Measurements from ENCODE around the gene PHYKPL. TPM values are rescaled to one million over a fixed set of nuclear protein-coding genes. Genes with fewer than 3 reads are reported as not detected.
A peak's percentile ranks its signal among the peaks of the same experiment; 100 is the strongest.

The PHYKPL gene
- total and polyA plus RNA-seq, 8 donors: 22.9 to 262 (median 44.4) TPM

DNA sequence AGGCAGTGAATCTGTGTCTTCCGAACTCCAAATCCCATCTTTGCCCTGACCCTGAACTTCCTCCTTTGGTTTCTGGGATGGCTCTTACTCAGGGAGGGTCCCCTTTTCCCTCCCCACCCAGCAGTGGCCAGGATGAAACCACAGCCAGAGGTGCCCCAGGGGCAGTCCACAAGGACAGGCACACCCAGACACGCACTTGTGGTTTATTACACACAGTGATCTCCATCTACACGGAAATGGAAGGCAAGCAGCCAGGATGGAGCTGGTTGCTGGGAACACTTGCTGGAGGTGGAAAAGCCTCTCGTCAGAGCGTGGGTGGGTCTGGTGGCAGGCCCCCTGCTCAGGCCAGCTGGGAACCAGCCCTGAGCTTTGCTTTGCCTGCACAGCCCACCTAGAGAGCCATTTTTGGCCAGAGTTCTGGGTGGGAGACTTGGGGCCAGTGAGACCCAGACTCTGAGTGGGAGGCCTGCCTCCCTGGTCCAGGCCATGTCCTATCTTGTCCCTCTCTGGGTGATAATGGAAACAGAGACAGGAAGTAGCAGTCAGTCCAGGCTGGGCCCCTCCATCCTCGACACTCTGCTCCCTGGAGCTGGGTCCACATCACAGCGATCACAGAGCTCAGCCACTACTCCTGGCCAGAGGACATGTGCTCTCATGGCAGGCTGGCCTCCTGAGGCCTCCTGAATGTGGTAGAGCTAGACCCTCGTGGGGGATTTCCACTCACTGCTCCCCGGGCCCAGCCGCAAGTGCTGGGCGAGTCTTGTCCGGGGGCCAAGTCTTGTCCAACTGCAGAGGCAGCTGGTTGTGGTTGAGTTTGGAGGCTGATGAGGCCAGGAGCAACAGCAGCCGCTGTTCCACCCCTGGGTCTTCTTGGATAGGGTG lies 5.1 kb upstream of the PHYKPL start:
- Histone ChIP-seq H3K9me3 (no peaks in the 10 kb centered on the region), H3K36me3 (no peaks in the 10 kb centered on the region), H3K4me3 (no peak overlapping the region), H3K4me1 (peaks cover 0 to 58% (median 31%) of the 10 kb centered on the region in 4 donors), H3K27ac (peak overlapping the region in 4 of 5 donors; percentile 2 to 77 (median 43)), H3K27me3 (no peaks in the 10 kb centered on the region)
- intact Hi-C loops (cut with DNase I; ENCODE audit: low total_unique reads): no loop called here
- TF ChIP-seq POLR2A (IDR thresholded peaks at IDR 0.05): no peak
- TF ChIP-seq CTCF (IDR thresholded peaks at IDR 0.05): no peak
- TF ChIP-seq EP300 (IDR thresholded peaks at IDR 0.05): no peak
- TF ChIP-seq POLR2AphosphoS5 (IDR thresholded peaks at IDR 0.05): no peak
- DNase-seq: no peak
- WGBS, 5 donors: 73 to 85% (median 75%) methylated on average over 11 to 13 of the region's 13 CpGs

GRCh38 chr5:178236679-178237078 lies 4.1 kb upstream of the PHYKPL start:
- intact Hi-C loops (cut with DNase I; ENCODE audit: low total_unique reads): no loop called here
- Histone ChIP-seq H3K4me3 (no peak overlapping the region), H3K27me3 (no peaks in the 10 kb centered on the region), H3K4me1 (peaks cover under 1 to 62% (median 35%) of the 10 kb centered on the region in 4 donors), H3K9me3 (no peaks in the 10 kb centered on the region), H3K36me3 (no peaks in the 10 kb centered on the region), H3K27ac (peak overlapping the region in 2 of 5 donors; percentile 9 to 10)
- TF ChIP-seq POLR2AphosphoS5 (IDR thresholded peaks at IDR 0.05) (no peak), POLR2A (IDR thresholded peaks at IDR 0.05) (no peak), EP300 (IDR thresholded peaks at IDR 0.05) (no peak), CTCF (IDR thresholded peaks at IDR 0.05) (no peak)
- 16 to 42% (median 30%) methylated on average over 4 of the region's 4 CpGs for WGBS, 5 donors
- no peak for DNase-seq

DNA sequence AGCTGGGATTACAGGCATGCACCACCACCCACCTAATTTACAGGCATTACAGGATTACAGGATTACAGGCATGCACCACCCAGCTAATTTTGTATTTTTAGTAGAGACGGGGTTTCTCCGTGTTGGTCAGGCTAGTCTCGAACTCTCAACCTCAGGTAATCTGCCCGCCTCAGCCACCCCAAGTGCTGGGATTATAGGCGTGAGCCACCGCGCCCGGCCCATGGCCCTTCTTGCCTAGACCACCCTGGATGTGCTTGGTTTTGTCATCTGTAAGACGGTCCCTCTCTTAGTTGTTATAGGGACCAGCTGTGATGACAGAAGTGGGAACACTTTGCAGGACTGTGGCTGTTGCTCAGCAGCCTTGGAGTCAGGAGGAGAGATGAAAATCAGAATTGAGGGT lies 3.5 kb upstream of the PHYKPL start:
- Histone ChIP-seq H3K4me1 (peaks cover 6 to 68% (median 40%) of the 10 kb centered on the region in 4 donors), H3K4me3 (no peak overlapping the region), H3K36me3 (peaks cover 0 to 3% (median 2%) of the 10 kb centered on the region in 4 donors), H3K9me3 (no peaks in the 10 kb centered on the region), H3K27me3 (no peaks in the 10 kb centered on the region), H3K27ac (peak overlapping the region in 1 of 5 donors; percentile 10)
- WGBS, 5 donors: 86 to 92% (median 88%) methylated on average over 9 of the region's 9 CpGs
- intact Hi-C loops (cut with DNase I; ENCODE audit: low total_unique reads): no loop called here
- no peak for DNase-seq
- no peak for TF ChIP-seq POLR2AphosphoS5 (IDR thresholded peaks at IDR 0.05)
- TF ChIP-seq EP300 (IDR thresholded peaks at IDR 0.05): no peak
- no peak for TF ChIP-seq POLR2A (IDR thresholded peaks at IDR 0.05)

DNA sequence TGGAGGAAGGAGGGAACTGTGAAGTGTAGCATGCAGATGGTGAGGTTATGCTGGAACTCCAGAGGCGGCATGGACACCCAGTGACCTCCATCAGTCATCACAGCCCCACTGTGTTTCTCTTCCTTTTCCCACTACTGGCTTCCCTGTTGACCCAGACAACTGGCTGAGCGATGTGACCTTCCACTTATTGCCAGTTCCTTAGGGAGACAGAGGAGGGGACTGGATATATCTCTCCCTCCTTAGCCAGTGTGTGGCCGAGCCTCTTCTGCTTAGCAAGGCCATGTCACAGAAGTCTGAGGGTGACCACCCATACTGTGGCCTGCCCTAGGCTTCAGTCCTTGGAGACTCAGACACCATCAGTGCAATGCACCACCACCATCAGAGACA lies 3.0 kb upstream of the PHYKPL start:
- H3K4me3 ChIP-seq: no peak overlapping the region
- peaks cover 11 to 72% (median 43%) of the 10 kb centered on the region in 4 donors for H3K4me1 ChIP-seq
- H3K9me3 ChIP-seq: no peaks in the 10 kb centered on the region
- H3K27me3 ChIP-seq: no peaks in the 10 kb centered on the region
- peaks cover 0 to 9% (median 3%) of the 10 kb centered on the region in 4 donors for H3K36me3 ChIP-seq
- TF ChIP-seq POLR2AphosphoS5 (IDR thresholded peaks at IDR 0.05): no peak
- TF ChIP-seq CTCF (IDR thresholded peaks at IDR 0.05): no peak
- TF ChIP-seq EP300 (IDR thresholded peaks at IDR 0.05): no peak
- TF ChIP-seq POLR2A (IDR thresholded peaks at IDR 0.05): no peak
- 82 to 90% (median 83%) methylated on average over 3 of the region's 3 CpGs for WGBS, 5 donors
- intact Hi-C loops (cut with DNase I; ENCODE audit: low total_unique reads): no loop called here
- no peak for DNase-seq
- H3K27ac ChIP-seq: no peak overlapping the region
